IMR-90 (cell line): ENCODE data around the gene NPBWR2. TPM values are rescaled to one million over a fixed set of nuclear protein-coding genes. Genes with fewer than 3 reads are reported as not detected.

Experiments
- ATAC-seq: fragments of 200-7000 bp; cut with Tn5 transposase; 2 replicates; pipeline ENCODE4 v1.9.1; 2020; ENCODE audit warnings: low read depth, mild to moderate bottlenecking, moderate library complexity
- BruUV-seq: library from RNA; stranded (reverse); fragments of 400-500 nt; replicated peaks from 2 replicates; lab custom pipeline; 2021; lab: Mats Ljungman, UMichigan
- CTCF ChIA-PET: fragments of 300-600 bp; formaldehyde crosslinking; extraction: SDS; loops from one replicate; lab custom pipeline; 2021; ENCODE audit warnings: antibody characterized with exemption; lab: Yijun Ruan, JAX
- POLR2A ChIA-PET: fragments of 300-600 bp; sonication (Branson Sonifier 250); formaldehyde crosslinking; loops from one replicate; lab custom pipeline; 2022; ENCODE audit warnings: antibody characterized with exemption; ENCODE audit not compliant: unreplicated experiment; lab: Charles Lee
- DNase-seq: peaks from one replicate; pipeline ENCODE4 v3.0.0; 2013
- H2AFZ ChIP-seq: replicated peaks from 2 replicates; pipeline ENCODE3; 2013; ENCODE audit warnings: low read length, mild to moderate bottlenecking; ENCODE audit not compliant: poor library complexity
- H2AK5ac ChIP-seq: 2 replicates; pipeline ENCODE4 v1.6.1; 2013; ENCODE audit warnings: low read depth, low read length, inconsistent platforms
- H2AK9ac ChIP-seq: replicated peaks from 2 replicates; pipeline ENCODE3; 2013; ENCODE audit warnings: mild to moderate bottlenecking, low read depth, low read length, moderate library complexity; ENCODE audit not compliant: poor library complexity
- H2BK120ac ChIP-seq: 2 replicates; pipeline ENCODE4 v1.6.1; 2013; ENCODE audit warnings: low read depth, low read length, inconsistent platforms
- H2BK15ac ChIP-seq: 3 replicates; pipeline ENCODE4 v1.6.1; 2013; ENCODE audit warnings: low read depth, low read length, inconsistent platforms
- H2BK20ac ChIP-seq: 2 replicates; pipeline ENCODE4 v1.6.1; 2013; ENCODE audit warnings: low read depth, mild to moderate bottlenecking, inconsistent platforms, low read length, moderate library complexity
- H2BK5ac ChIP-seq: 2 replicates; pipeline ENCODE4 v1.6.1; 2013; ENCODE audit warnings: mild to moderate bottlenecking, low read depth, low read length, inconsistent platforms; ENCODE audit not compliant: poor library complexity, severe bottlenecking
- H3K14ac ChIP-seq: replicated peaks from 2 replicates; pipeline ENCODE4 v1.6.1; 2013; ENCODE audit warnings: low read depth, low read length, inconsistent platforms
- H3K18ac ChIP-seq: 2 replicates; pipeline ENCODE4 v1.6.1; 2013; ENCODE audit warnings: low read depth, low read length, control low read depth
- H3K23ac ChIP-seq: 2 replicates; pipeline ENCODE4 v1.6.1; 2013; ENCODE audit warnings: low read depth, low read length, inconsistent platforms
- H3K27ac ChIP-seq: 2 replicates; pipeline ENCODE4 v1.5.1; 2013; ENCODE audit warnings: mild to moderate bottlenecking, control low read depth, low read length; ENCODE audit not compliant: insufficient read depth
- H3K27me3 ChIP-seq: 2 replicates; pipeline ENCODE4 v1.6.1; 2013; ENCODE audit warnings: low read length; ENCODE audit not compliant: control insufficient read depth, insufficient read depth
- H3K36me3 ChIP-seq: 2 replicates; pipeline ENCODE4 v1.6.1; 2013; ENCODE audit warnings: low read length, mixed read lengths; ENCODE audit not compliant: control insufficient read depth, insufficient read depth
- H3K4ac ChIP-seq: 2 replicates; pipeline ENCODE4 v1.6.1; 2013; ENCODE audit warnings: low read depth, low read length, inconsistent platforms
- H3K4me1 ChIP-seq: 2 replicates; pipeline ENCODE4 v1.6.1; 2013; ENCODE audit warnings: low read length, mixed read lengths; ENCODE audit not compliant: control insufficient read depth, insufficient read depth
- H3K4me2 ChIP-seq: 2 replicates; pipeline ENCODE4 v1.6.1; 2013; ENCODE audit warnings: low read depth, mild to moderate bottlenecking, control low read depth, low read length, moderate library complexity
- H3K4me3 ChIP-seq: 2 replicates; pipeline ENCODE4 v1.5.1; 2013; ENCODE audit warnings: low read depth, mild to moderate bottlenecking, control low read depth, low read length, moderate library complexity; ENCODE audit not compliant: insufficient read depth
- H3K56ac ChIP-seq: 2 replicates; pipeline ENCODE4 v1.6.1; 2013; ENCODE audit warnings: low read length, inconsistent platforms; ENCODE audit not compliant: insufficient read depth; ENCODE audit errors: extremely low read depth
- H3K79me1 ChIP-seq, 2 experiments: 2 replicates each; pipeline ENCODE4 v1.6.1; 2013; ENCODE audit warnings: low read length in 2 of 2, inconsistent platforms in 1 of 2, low read depth in 1 of 2
- H3K9ac ChIP-seq: 2 replicates; pipeline ENCODE4 v1.6.1; 2013; ENCODE audit warnings: low read depth, low read length, control low read depth
- H3K9me1 ChIP-seq: 2 replicates; pipeline ENCODE4 v1.6.1; 2013; ENCODE audit warnings: low read length, inconsistent platforms; ENCODE audit not compliant: insufficient read depth
- H3K9me3 ChIP-seq: 2 replicates; pipeline ENCODE4 v1.6.1; 2013; ENCODE audit warnings: low read length; ENCODE audit not compliant: control insufficient read depth, insufficient read depth
- H4K20me1 ChIP-seq: 2 replicates; pipeline ENCODE4 v1.6.1; 2013; ENCODE audit warnings: low read length, inconsistent platforms; ENCODE audit not compliant: insufficient read depth
- H4K5ac ChIP-seq: 2 replicates; pipeline ENCODE4 v1.6.1; 2013; ENCODE audit warnings: mild to moderate bottlenecking, low read depth, low read length, control low read depth
- H4K8ac ChIP-seq, 2 experiments: 2 replicates each; pipeline ENCODE4 v1.6.1; 2013; ENCODE audit warnings: low read depth in 2 of 2, low read length in 2 of 2, control low read depth in 1 of 2, inconsistent platforms in 1 of 2
- H4K91ac ChIP-seq: 2 replicates; pipeline ENCODE4 v1.6.1; 2013; ENCODE audit warnings: low read depth, low read length, inconsistent platforms; ENCODE audit not compliant: insufficient read depth
- BHLHE40 ChIP-seq: fragments of 150-350 bp; IDR thresholded peaks from 2 replicates; pipeline ENCODE4 v1.6.1; 2016; ENCODE audit warnings: mild to moderate bottlenecking, low read depth, low read length
- CEBPB ChIP-seq: IDR thresholded peaks from 2 replicates; pipeline ENCODE4 v1.6.1; 2012; ENCODE audit warnings: low read depth, low read length, improper control_type of control experiment
- CHD1 ChIP-seq: IDR thresholded peaks from 2 replicates; pipeline ENCODE4 v1.6.1; 2012; ENCODE audit warnings: low read depth, low read length, improper control_type of control experiment
- CTCF ChIP-seq: conservative IDR thresholded peaks from 2 replicates; pipeline ENCODE4 v1.5.1; 2012; ENCODE audit warnings: mild to moderate bottlenecking, low read depth, low read length, improper control_type of control experiment
- ELK1 ChIP-seq: fragments of 150-350 bp; IDR thresholded peaks from 2 replicates; pipeline ENCODE4 v1.6.1; 2016; ENCODE audit warnings: low read depth, mild to moderate bottlenecking, low read length, moderate library complexity, borderline replicate concordance
- FOS ChIP-seq: fragments of 150-350 bp; IDR thresholded peaks from 2 replicates; pipeline ENCODE4 v1.6.1; 2016; ENCODE audit warnings: low read depth, low read length
- MAFK ChIP-seq: IDR thresholded peaks from 2 replicates; pipeline ENCODE4 v1.6.1; 2012; ENCODE audit warnings: low read depth, low read length, improper control_type of control experiment
- MAZ ChIP-seq: IDR thresholded peaks from 2 replicates; pipeline ENCODE4 v1.6.1; 2012; ENCODE audit warnings: low read depth, mild to moderate bottlenecking, low read length, improper control_type of control experiment, moderate library complexity, borderline replicate concordance
- MXI1 ChIP-seq: IDR thresholded peaks from 2 replicates; pipeline ENCODE4 v1.6.1; 2012; ENCODE audit warnings: low read depth, mild to moderate bottlenecking, low read length, moderate library complexity, borderline replicate concordance
- NFE2L2 ChIP-seq: fragments of 150-350 bp; IDR thresholded peaks from 2 replicates; pipeline ENCODE4 v1.6.1; 2016; ENCODE audit warnings: low read depth, mild to moderate bottlenecking, low read length
- POLR2A ChIP-seq: IDR thresholded peaks from 2 replicates; pipeline ENCODE4 v1.6.1; 2012; ENCODE audit warnings: mild to moderate bottlenecking, low read depth, low read length
- RAD21 ChIP-seq: IDR thresholded peaks from 2 replicates; pipeline ENCODE4 v1.6.1; 2012; ENCODE audit warnings: low read length, improper control_type of control experiment
- RCOR1 ChIP-seq: IDR thresholded peaks from 2 replicates; pipeline ENCODE4 v1.6.1; 2012; ENCODE audit warnings: mild to moderate bottlenecking, low read length, improper control_type of control experiment; ENCODE audit not compliant: insufficient replicate concordance
- RFX5 ChIP-seq: IDR thresholded peaks from 2 replicates; pipeline ENCODE4 v1.8.0; 2012; ENCODE audit warnings: low read depth, mild to moderate bottlenecking, low read length, moderate library complexity
- SMC3 ChIP-seq: fragments of 150-350 bp; IDR thresholded peaks from 2 replicates; pipeline ENCODE4 v1.6.1; 2016; ENCODE audit warnings: low read depth, mild to moderate bottlenecking, antibody characterized with exemption, low read length, moderate library complexity
- USF2 ChIP-seq: fragments of 150-350 bp; IDR thresholded peaks from 2 replicates; pipeline ENCODE4 v1.6.1; 2017; ENCODE audit warnings: mild to moderate bottlenecking, antibody characterized with exemption, low read length, low read depth
- WGBS, 2 experiments: methylation state at CpG; one replicate each; pipeline versions ENCODE4 v1.1.5 to v1.1.7; 2013; ENCODE audit warnings: missing lambda C conversion rate in 2 of 2; ENCODE audit not compliant: insufficient read length in 1 of 2; ENCODE audit errors: extremely low coverage in 2 of 2; 5-methylcytosine and 5-hydroxymethylcytosine counted together
- dilution Hi-C: fragments of 300-500 bp; cut with HindIII; formaldehyde crosslinking; loops from one replicate; pipeline ENCODE4 v1.14.3; 2018; ENCODE audit warnings: low sequenced_read_pairs; ENCODE audit not compliant: unreplicated experiment
- in situ Hi-C: fragments of 300-500 bp; cut with MboI; formaldehyde crosslinking; loops from 3 replicates; pipeline ENCODE4 v1.14.3; 2019; ENCODE audit warnings: low sequenced_read_pairs, inconsistent platforms, mixed read lengths
- intact Hi-C: fragments of 100-400 bp; cut with micrococcal nuclease; formaldehyde crosslinking; loops from 2 replicates; pipeline ENCODE4 v1.10.0; 2022
- polyA plus RNA-seq, 3 experiments: library from polyadenylated mRNA; depleted of rRNA; stranded (reverse); fragments of >200 nt; gene quantifications; 2 replicates each; pipeline ENCODE4 v1.2.3, GENCODE V29; 2012; ENCODE audit warnings: low replicate concordance in 1 of 3
- total RNA-seq: library from RNA; depleted of rRNA; stranded (reverse); fragments of >200 nt; gene quantifications from 2 replicates; pipeline ENCODE4 v1.2.3, GENCODE V29; 2012

Gene NPBWR2
- total and polyA plus RNA-seq, 2 of the 4 experiments (the other 2 are of a cell fraction): not detected

- no peaks in the 10 kb centered on the region for H3K79me1 ChIP-seq
- no peak overlapping the region for H4K5ac ChIP-seq
- no peaks in the 10 kb centered on the region for H4K20me1 ChIP-seq
- BruUV-seq: no TSS peak
- no peak overlapping the region for H2AK9ac ChIP-seq
- 85% methylated on average over 4 of the region's 10 CpGs; no CpG with 5 or more reads in 1 of the 2 experiments for WGBS, 2 experiments
- no peak overlapping the region for H2BK20ac ChIP-seq
- no peak overlapping the region for H3K4me2 ChIP-seq
- H2BK120ac ChIP-seq: no peak overlapping the region
- H3K27me3 ChIP-seq: peaks cover 44% of the 10 kb centered on the region
- H2BK5ac ChIP-seq: no peak overlapping the region
- H3K9ac ChIP-seq: no peak overlapping the region
- H3K9me1 ChIP-seq: no peaks in the 10 kb centered on the region
- H2AFZ ChIP-seq: no peak overlapping the region
- H4K8ac ChIP-seq: no peak overlapping the region
- no peaks in the 10 kb centered on the region for H3K4me1 ChIP-seq
- no peaks in the 10 kb centered on the region for H3K9me3 ChIP-seq
- no peak overlapping the region for H3K27ac ChIP-seq
- intact Hi-C loops (no loop called here), dilution Hi-C loops (no loop called here), in situ Hi-C loops (no loop called here)
- H2BK15ac ChIP-seq: no peak overlapping the region
- no peak overlapping the region for H3K4ac ChIP-seq
- ChIA-PET CTCF (no interaction called here), POLR2A (no interaction called here)
- no peak overlapping the region for H3K56ac ChIP-seq
- no peak overlapping the region for H3K18ac ChIP-seq
- DNase-seq (no peak), ATAC-seq (no peak)
- H4K91ac ChIP-seq: no peak overlapping the region
- H2AK5ac ChIP-seq: no peak overlapping the region
- TF ChIP-seq RAD21 (no peak), RCOR1 (no peak), MAFK (no peak), BHLHE40 (no peak), ELK1 (no peak), CEBPB (no peak), POLR2A (no peak), SMC3 (no peak), FOS (no peak), CTCF (no peak), NFE2L2 (no peak), RFX5 (no peak), MXI1 (no peak), USF2 (no peak), MAZ (no peak), CHD1 (no peak)
- H3K4me3 ChIP-seq: no peak overlapping the region
- no peak overlapping the region for H3K14ac ChIP-seq
- no peaks in the 10 kb centered on the region for H3K36me3 ChIP-seq
- no peak overlapping the region for H3K23ac ChIP-seq
Observed at GRCh38 chr20:64110411-64111068, 3.2 kb upstream of the NPBWR2 start.
